ENCODE data around the gene IFT20.

DNA sequence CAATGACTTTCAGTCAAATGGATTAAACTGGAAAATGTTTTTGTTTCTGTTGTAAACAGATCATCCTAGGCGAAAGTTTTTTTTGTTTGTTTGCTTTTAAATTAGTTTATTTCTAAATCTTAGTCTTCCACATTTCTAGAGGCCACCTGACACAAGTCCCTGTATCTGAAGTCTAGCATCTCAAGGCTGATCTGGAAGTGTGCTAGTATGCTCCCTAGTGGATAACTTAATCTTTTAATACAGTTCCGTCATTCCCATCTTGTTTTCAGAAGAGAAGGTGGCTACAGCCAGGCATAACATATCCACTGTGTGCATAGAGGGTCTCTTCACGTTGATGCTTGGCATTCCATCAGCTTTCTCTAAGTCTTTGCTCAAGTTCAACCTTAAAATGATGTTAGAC, 7.6 kb downstream of the IFT20 start:
- TF ChIP-seq, protein P1, sequence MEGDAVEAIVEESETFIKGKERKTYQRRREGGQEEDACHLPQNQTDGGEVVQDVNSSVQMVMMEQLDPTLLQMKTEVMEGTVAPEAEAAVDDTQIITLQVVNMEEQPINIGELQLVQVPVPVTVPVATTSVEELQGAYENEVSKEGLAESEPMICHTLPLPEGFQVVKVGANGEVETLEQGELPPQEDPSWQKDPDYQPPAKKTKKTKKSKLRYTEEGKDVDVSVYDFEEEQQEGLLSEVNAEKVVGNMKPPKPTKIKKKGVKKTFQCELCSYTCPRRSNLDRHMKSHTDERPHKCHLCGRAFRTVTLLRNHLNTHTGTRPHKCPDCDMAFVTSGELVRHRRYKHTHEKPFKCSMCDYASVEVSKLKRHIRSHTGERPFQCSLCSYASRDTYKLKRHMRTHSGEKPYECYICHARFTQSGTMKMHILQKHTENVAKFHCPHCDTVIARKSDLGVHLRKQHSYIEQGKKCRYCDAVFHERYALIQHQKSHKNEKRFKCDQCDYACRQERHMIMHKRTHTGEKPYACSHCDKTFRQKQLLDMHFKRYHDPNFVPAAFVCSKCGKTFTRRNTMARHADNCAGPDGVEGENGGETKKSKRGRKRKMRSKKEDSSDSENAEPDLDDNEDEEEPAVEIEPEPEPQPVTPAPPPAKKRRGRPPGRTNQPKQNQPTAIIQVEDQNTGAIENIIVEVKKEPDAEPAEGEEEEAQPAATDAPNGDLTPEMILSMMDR (IDR thresholded peaks at IDR 0.05) = no peak
- no peak for TF ChIP-seq POLR2AphosphoS5 (IDR thresholded peaks at IDR 0.05)
- no peak for TF ChIP-seq POLR2A (IDR thresholded peaks at IDR 0.05)
